Measurements from ENCODE around the gene USP54. TPM values are rescaled to one million over a fixed set of nuclear protein-coding genes. Genes with fewer than 3 reads are reported as not detected.

Gene USP54
- total RNA-seq, 1 donor from 2014 or later = 9.1 TPM

DNA sequence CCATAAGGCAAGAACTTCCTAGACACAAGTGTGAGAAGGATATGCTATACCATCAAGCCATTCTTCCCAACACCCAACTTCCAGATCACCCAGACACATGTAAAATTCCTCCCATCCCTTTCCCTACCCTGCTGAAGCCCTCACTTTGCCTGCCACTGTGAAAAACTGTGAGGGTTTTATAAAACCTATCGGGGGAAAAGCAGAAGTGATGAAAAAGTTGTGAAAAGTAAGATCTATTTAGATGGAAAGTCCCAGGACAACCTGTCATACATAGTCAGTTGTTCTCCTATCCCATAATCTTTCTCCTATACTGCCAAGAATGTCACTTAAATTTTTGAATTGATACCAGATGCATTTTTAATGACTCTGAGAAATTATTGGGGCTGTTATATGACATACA, 56.3 kb downstream of the USP54 start:
- Mint-ChIP-seq H3K27ac (ENCODE audit: unreplicated experiment) (no peak overlapping the region), H3K4me1 (ENCODE audit: low read depth, unreplicated experiment) (no peaks in the 10 kb centered on the region), H3K27me3 (ENCODE audit: unreplicated experiment) (no peaks in the 10 kb centered on the region), H3K4me3 (ENCODE audit: unreplicated experiment) (no peak overlapping the region), H3K9me3 (ENCODE audit: unreplicated experiment) (no peaks in the 10 kb centered on the region), H3K36me3 (ENCODE audit: unreplicated experiment) (no peaks in the 10 kb centered on the region)
- TF ChIP-seq, protein P1, sequence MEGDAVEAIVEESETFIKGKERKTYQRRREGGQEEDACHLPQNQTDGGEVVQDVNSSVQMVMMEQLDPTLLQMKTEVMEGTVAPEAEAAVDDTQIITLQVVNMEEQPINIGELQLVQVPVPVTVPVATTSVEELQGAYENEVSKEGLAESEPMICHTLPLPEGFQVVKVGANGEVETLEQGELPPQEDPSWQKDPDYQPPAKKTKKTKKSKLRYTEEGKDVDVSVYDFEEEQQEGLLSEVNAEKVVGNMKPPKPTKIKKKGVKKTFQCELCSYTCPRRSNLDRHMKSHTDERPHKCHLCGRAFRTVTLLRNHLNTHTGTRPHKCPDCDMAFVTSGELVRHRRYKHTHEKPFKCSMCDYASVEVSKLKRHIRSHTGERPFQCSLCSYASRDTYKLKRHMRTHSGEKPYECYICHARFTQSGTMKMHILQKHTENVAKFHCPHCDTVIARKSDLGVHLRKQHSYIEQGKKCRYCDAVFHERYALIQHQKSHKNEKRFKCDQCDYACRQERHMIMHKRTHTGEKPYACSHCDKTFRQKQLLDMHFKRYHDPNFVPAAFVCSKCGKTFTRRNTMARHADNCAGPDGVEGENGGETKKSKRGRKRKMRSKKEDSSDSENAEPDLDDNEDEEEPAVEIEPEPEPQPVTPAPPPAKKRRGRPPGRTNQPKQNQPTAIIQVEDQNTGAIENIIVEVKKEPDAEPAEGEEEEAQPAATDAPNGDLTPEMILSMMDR (IDR thresholded peaks at IDR 0.05; ENCODE audit: partially characterized antibody, unreplicated experiment) = no peak
- no peak for DNase-seq

DNA sequence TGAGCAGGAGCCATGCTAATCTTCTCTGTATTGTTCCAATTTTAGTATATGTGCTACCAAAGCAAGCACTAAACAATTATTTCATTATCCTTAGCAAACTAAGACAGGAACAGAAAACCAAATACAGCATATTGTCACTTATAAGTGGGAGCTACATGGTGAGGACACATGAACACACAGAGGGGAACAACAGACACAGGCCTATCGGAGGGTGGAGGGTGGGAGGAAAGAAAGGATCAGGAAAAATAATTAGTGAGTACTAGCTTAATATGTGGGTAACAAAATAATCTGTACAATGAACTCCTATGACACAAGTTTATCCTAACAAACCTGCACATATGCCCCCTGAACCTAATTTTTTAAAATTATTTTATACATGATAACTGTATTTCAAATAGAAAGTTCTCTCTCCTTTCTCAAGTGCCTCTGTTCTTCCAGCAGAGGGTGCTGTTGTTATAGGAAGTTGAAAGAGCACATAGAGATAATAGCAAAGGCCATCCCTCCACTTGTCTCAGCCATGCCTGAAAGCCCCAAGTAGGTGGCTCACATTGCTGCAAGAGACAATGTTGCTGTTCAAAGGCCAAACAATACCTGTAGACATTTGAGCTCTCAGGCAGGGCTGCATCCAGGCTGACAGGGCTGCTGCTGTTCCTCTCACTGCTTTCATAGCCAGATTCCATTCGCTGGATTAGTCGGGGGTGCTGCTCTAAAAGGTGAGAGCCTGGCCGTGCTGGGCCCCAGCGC, 61.9 kb downstream of the USP54 start:
- DNase-seq = peak; percentile 16
- H3K4me3 Mint-ChIP-seq (ENCODE audit: unreplicated experiment) = no peak overlapping the region
- H3K36me3 Mint-ChIP-seq (ENCODE audit: unreplicated experiment) = no peaks in the 10 kb centered on the region
- no peaks in the 10 kb centered on the region for H3K9me3 Mint-ChIP-seq (ENCODE audit: unreplicated experiment)
- H3K27me3 Mint-ChIP-seq (ENCODE audit: unreplicated experiment) = no peaks in the 10 kb centered on the region
- TF ChIP-seq, protein P1 (IDR thresholded peaks at IDR 0.05; ENCODE audit: partially characterized antibody, unreplicated experiment) = peak; percentile 82
- H3K4me1 Mint-ChIP-seq (ENCODE audit: low read depth, unreplicated experiment) = no peaks in the 10 kb centered on the region
- no peak overlapping the region for H3K27ac Mint-ChIP-seq (ENCODE audit: unreplicated experiment)

DNA sequence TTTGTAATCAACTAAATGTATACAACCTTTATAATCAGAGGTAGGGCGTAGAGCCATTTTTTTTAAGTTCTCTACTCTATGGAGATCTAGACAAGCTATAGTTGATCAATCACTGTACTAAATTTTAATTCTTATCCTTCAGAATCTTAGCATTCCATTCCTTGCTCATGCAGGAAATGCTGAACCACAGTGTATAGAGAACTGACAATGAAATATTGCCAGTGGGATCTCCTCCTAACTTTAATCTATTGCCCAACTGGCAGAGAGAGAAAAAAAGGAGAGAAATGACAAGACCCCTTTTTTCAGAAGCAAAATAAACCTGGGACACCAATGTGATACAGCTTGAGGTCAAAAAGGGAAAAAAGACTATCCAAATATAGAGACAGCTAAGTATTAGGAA, 68.9 kb downstream of the USP54 start:
- H3K27ac Mint-ChIP-seq (ENCODE audit: unreplicated experiment) = no peak overlapping the region
- no peaks in the 10 kb centered on the region for H3K36me3 Mint-ChIP-seq (ENCODE audit: unreplicated experiment)

DNA sequence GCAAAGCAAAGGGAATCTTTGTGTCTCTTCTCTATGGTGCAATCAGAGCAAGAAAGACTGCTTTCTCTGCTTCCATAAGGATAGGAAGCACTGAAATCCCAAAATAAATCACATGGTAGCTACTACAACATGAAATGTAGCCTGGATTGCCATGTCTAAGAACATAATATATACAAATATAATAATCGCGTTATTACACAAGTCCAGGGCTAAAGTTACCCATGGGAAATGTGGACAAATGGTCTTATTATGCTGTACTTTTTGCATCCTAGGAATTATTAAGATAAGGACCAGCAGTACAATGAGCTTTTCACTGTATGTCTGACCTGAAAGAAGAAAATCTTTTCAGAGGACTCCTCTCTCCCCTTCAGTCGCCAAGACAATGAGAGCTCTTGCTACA, 71.8 kb downstream of the USP54 start:
- TF ChIP-seq, protein P1 (IDR thresholded peaks at IDR 0.05; ENCODE audit: partially characterized antibody, unreplicated experiment) = no peak
- Mint-ChIP-seq H3K4me1 (ENCODE audit: low read depth, unreplicated experiment) (no peaks in the 10 kb centered on the region), H3K27ac (ENCODE audit: unreplicated experiment) (no peak overlapping the region), H3K36me3 (ENCODE audit: unreplicated experiment) (no peaks in the 10 kb centered on the region), H3K9me3 (ENCODE audit: unreplicated experiment) (no peaks in the 10 kb centered on the region), H3K4me3 (ENCODE audit: unreplicated experiment) (no peak overlapping the region), H3K27me3 (ENCODE audit: unreplicated experiment) (no peaks in the 10 kb centered on the region)
- no peak for DNase-seq

More for the DNA sequence above, 68.9 kb downstream of the USP54 start:
- H3K27me3 Mint-ChIP-seq (ENCODE audit: unreplicated experiment) = no peaks in the 10 kb centered on the region
- H3K4me1 Mint-ChIP-seq (ENCODE audit: low read depth, unreplicated experiment) = no peaks in the 10 kb centered on the region
- no peak overlapping the region for H3K4me3 Mint-ChIP-seq (ENCODE audit: unreplicated experiment)
- no peak for DNase-seq
- no peaks in the 10 kb centered on the region for H3K9me3 Mint-ChIP-seq (ENCODE audit: unreplicated experiment)
- TF ChIP-seq, protein P1 (IDR thresholded peaks at IDR 0.05; ENCODE audit: partially characterized antibody, unreplicated experiment) = no peak

DNA sequence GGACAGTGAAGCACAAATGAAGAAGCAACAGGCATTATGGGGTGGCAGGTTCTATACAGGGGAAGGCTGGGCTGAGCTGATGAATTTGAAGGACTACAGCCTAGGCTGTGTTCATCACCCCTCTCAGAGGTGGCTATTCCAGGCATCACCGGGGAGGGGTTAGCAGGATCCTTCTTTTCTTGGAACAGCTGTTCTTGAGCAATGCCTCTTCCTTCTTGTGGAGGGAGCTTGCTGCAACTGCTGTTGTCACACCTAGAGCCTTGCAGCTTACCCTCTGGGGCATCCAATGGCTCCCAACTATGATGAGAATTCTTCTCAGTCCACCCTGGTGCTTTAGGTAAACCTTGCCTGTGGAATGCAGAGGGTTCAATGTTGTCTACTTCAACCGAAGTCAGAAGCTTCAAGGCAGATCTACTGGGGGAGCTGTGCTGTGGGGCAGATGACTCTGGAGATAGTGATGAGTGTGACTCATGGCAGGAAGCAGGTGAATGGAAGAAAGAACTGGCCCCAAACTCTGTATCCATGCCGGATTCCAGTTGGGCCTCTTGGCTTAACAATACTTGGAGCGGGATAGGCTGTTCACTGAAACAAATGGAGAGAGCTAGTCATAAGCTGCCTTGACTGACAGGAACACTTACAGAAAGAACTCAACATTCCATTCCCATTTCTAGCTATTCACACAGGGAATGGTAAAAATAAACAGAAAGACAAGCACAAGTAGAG, 73.8 kb downstream of the USP54 start:
- H3K27ac Mint-ChIP-seq (ENCODE audit: unreplicated experiment) = no peak overlapping the region
- H3K4me3 Mint-ChIP-seq (ENCODE audit: unreplicated experiment) = no peak overlapping the region
- DNase-seq = no peak
- no peaks in the 10 kb centered on the region for H3K9me3 Mint-ChIP-seq (ENCODE audit: unreplicated experiment)
- no peaks in the 10 kb centered on the region for H3K36me3 Mint-ChIP-seq (ENCODE audit: unreplicated experiment)
- no peaks in the 10 kb centered on the region for H3K27me3 Mint-ChIP-seq (ENCODE audit: unreplicated experiment)
- TF ChIP-seq, protein P1 (IDR thresholded peaks at IDR 0.05; ENCODE audit: partially characterized antibody, unreplicated experiment) = no peak
- H3K4me1 Mint-ChIP-seq (ENCODE audit: low read depth, unreplicated experiment) = no peaks in the 10 kb centered on the region
